Mesothelial cell of epicardium (in vitro differentiated cells): Measurements from ENCODE around the gene FAM76A. TPM values are rescaled to one million over a fixed set of nuclear protein-coding genes. Genes with fewer than 3 reads are reported as not detected.

Source experiments
- DNase-seq, 2 experiments: peaks; one replicate each; pipeline ENCODE4 v3.0.0; 2021; ENCODE audit warnings: low spot score in 2 of 2; ENCODE audit not compliant: unreplicated experiment in 2 of 2
- H3K27ac Mint-ChIP-seq: 2 replicates; pipeline ENCODE4 v1.8.0; 2021; ENCODE audit warnings: mixed read lengths
- H3K27me3 Mint-ChIP-seq: 2 replicates; pipeline ENCODE4 v1.8.0; 2021; ENCODE audit warnings: low read depth, mixed read lengths
- H3K36me3 Mint-ChIP-seq: 2 replicates; pipeline ENCODE4 v1.8.0; 2021; ENCODE audit warnings: mixed read lengths
- H3K4me1 Mint-ChIP-seq: 2 replicates; pipeline ENCODE4 v1.8.0; 2021; ENCODE audit warnings: mixed read lengths
- H3K4me3 Mint-ChIP-seq: 2 replicates; pipeline ENCODE4 v1.8.0; 2021; ENCODE audit warnings: mild to moderate bottlenecking, moderate library complexity, mixed read lengths
- H3K9me3 Mint-ChIP-seq: 2 replicates; pipeline ENCODE4 v1.8.0; 2021; ENCODE audit warnings: mixed read lengths
- CTCF ChIP-seq: fragments of 200-600 bp; sonication (generic); IDR thresholded peaks from one replicate; pipeline ENCODE4 v1.5.0; 2021; ENCODE audit warnings: antibody characterized with exemption; ENCODE audit not compliant: unreplicated experiment
- total RNA-seq: library from RNA; stranded (reverse); gene quantifications from 3 replicates; pipeline ENCODE4 v1.2.1, GENCODE V29; 2021

Gene FAM76A
- total RNA-seq, 1 donor from 2014 or later, result 12.4 TPM

- H3K36me3 Mint-ChIP-seq, result peaks cover 1% of the 10 kb centered on the region
- H3K4me3 Mint-ChIP-seq, result no peak overlapping the region
- H3K4me1 Mint-ChIP-seq, result no peaks in the 10 kb centered on the region
- no peak overlapping the region for H3K27ac Mint-ChIP-seq
- H3K27me3 Mint-ChIP-seq, result no peaks in the 10 kb centered on the region
- no peak for DNase-seq
- no peak for TF ChIP-seq CTCF
- H3K9me3 Mint-ChIP-seq, result peaks cover 18% of the 10 kb centered on the region
These were observed 20.8 kb upstream of the FAM76A start for GRCh38 chr1:27704958-27705357.

GRCh38 chr1:27705545-27705944 lies 20.2 kb upstream of the FAM76A start:
- TF ChIP-seq CTCF, result no peak
- Mint-ChIP-seq H3K36me3 (peaks cover 1% of the 10 kb centered on the region), H3K4me3 (no peak overlapping the region), H3K4me1 (no peaks in the 10 kb centered on the region), H3K27ac (no peak overlapping the region), H3K9me3 (peaks cover 18% of the 10 kb centered on the region), H3K27me3 (no peaks in the 10 kb centered on the region)
- no peak for DNase-seq

GRCh38 chr1:27710574-27710973 lies 15.2 kb upstream of the FAM76A start:
- Mint-ChIP-seq H3K27me3 (no peaks in the 10 kb centered on the region), H3K4me1 (peaks cover 19% of the 10 kb centered on the region), H3K4me3 (no peak overlapping the region), H3K9me3 (peaks cover 10% of the 10 kb centered on the region), H3K36me3 (no peaks in the 10 kb centered on the region), H3K27ac (no peak overlapping the region)
- TF ChIP-seq CTCF, result no peak
- no peak for DNase-seq

- Mint-ChIP-seq H3K27ac (peak overlapping the region; percentile 93), H3K27me3 (no peaks in the 10 kb centered on the region), H3K4me3 (no peak overlapping the region), H3K4me1 (peaks cover 19% of the 10 kb centered on the region), H3K36me3 (peaks cover 3% of the 10 kb centered on the region), H3K9me3 (peaks cover 12% of the 10 kb centered on the region)
- TF ChIP-seq CTCF, result no peak
- no peak for DNase-seq
These were observed 12.5 kb upstream of the FAM76A start for GRCh38 chr1:27713139-27713725.

- Mint-ChIP-seq H3K4me3 (no peak overlapping the region), H3K27ac (peak overlapping the region; percentile 93), H3K36me3 (peaks cover 3% of the 10 kb centered on the region), H3K27me3 (no peaks in the 10 kb centered on the region), H3K9me3 (peaks cover 6% of the 10 kb centered on the region), H3K4me1 (peaks cover 19% of the 10 kb centered on the region)
- TF ChIP-seq CTCF, result no peak
- DNase-seq, result no peak
These were observed 11.8 kb upstream of the FAM76A start for GRCh38 chr1:27713869-27714513.
